Breast epithelium (tissue), 4 donors: ENCODE measurements around the gene UBE2E1. TPM values are rescaled to one million over a fixed set of nuclear protein-coding genes. Genes with fewer than 3 reads are reported as not detected.
A peak's percentile ranks its signal among the peaks of the same experiment; 100 is the strongest.

ENCODE experiments used
- DNase-seq, 2 donors: peaks; one replicate each; pipeline ENCODE4 v3.0.0-alpha.2; 2019; ENCODE audit warnings: low spot score in 2 of 2
- H3K27ac ChIP-seq, 2 donors: fragments of 200-600 bp; sonication (generic) in 1 of 2; one replicate each; pipeline ENCODE4 v1.5.1; 2016 to 2019; ENCODE audit warnings: mild to moderate bottlenecking in 1 of 2
- H3K27me3 ChIP-seq, 2 donors: fragments of 200-600 bp; sonication (generic) in 1 of 2; one replicate each; pipeline versions ENCODE4 v1.5.1 to v1.6.0; 2017 to 2019; ENCODE audit warnings: control low read depth in 1 of 2, mild to moderate bottlenecking in 1 of 2
- H3K36me3 ChIP-seq: fragments of 200-600 bp; one replicate; pipeline ENCODE4 v1.5.1; 2019
- H3K4me1 ChIP-seq, 2 donors: fragments of 200-600 bp; sonication (generic); one replicate each; pipeline ENCODE4 v1.5.1; 2016 to 2019; ENCODE audit warnings: control low read depth in 1 of 2
- H3K4me3 ChIP-seq, 3 donors: fragments of 200-600 bp; sonication (generic); 1 replicate in 2 of 3; 2 replicates in 1 of 3; pipeline ENCODE4 v1.5.1; 2016 to 2019; ENCODE audit warnings: mild to moderate bottlenecking in 3 of 3, moderate library complexity in 2 of 3
- H3K9me3 ChIP-seq, 2 donors: fragments of 200-600 bp; sonication (generic) in 1 of 2; one replicate each; pipeline ENCODE4 v1.5.1; 2016 to 2019; ENCODE audit warnings: control low read depth in 1 of 2
- CTCF ChIP-seq, 3 donors: fragments of 450-650 bp; IDR thresholded peaks; one replicate each; pipeline ENCODE4 v1.5.1; 2016 to 2017; ENCODE audit warnings: antibody characterized with exemption in 3 of 3, mild to moderate bottlenecking in 3 of 3, moderate library complexity in 3 of 3
- POLR2A ChIP-seq: fragments of 450-650 bp; IDR thresholded peaks from one replicate; pipeline ENCODE4 v1.6.1; 2016; ENCODE audit warnings: antibody characterized with exemption, mild to moderate bottlenecking, moderate library complexity
- POLR2AphosphoS5 ChIP-seq, 3 donors: sonication (generic); formaldehyde crosslinking; IDR thresholded peaks; one replicate each; pipeline ENCODE4 v1.6.1; 2017; ENCODE audit warnings: antibody characterized with exemption in 3 of 3
- intact Hi-C: fragments of 100-400 bp; cut with DNase I; formaldehyde crosslinking; loops from one replicate; pipeline ENCODE4 v1.15.1; 2023; ENCODE audit warnings: low total_unique reads
- total RNA-seq, 3 donors: library from RNA; depleted of rRNA; stranded (reverse); fragments of >200 nt; gene quantifications; one replicate each; pipeline ENCODE4 v1.1.0, GENCODE V29; 2016

Gene UBE2E1
- total RNA-seq, 3 donors from 2014 or later, result 86.4 to 127 (median 111) TPM

DNA sequence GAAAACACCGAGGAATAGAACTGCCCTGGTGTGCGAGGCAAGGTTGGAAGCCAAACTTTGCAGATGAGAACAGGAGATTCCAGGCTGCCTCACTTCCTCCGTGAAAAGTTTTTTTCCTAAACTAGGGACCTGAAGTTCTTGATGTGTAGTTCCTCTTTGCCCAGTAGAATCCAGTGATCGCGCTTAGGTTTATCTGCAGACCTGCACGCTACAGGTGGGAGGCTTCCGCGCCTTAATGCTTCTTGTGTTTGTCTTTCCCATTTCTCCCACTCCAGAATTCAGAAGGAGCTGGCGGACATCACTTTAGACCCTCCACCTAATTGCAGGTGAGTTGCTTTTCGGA lies 5.4 kb downstream of the UBE2E1 start:
- Histone ChIP-seq H3K9me3 (no peaks in the 10 kb centered on the region), H3K4me1 (no peaks in the 10 kb centered on the region), H3K36me3 (no peaks in the 10 kb centered on the region), H3K27ac (peak overlapping the region; percentile 95 to 96), H3K4me3 (peak overlapping the region; percentile 60 to 91 (median 71)), H3K27me3 (no peaks in the 10 kb centered on the region)
- intact Hi-C loops, result no loop called here
- no peak for DNase-seq
- no peak for TF ChIP-seq POLR2AphosphoS5 (IDR thresholded peaks at IDR 0.05)
- TF ChIP-seq POLR2A, result no peak
- no peak for TF ChIP-seq CTCF (IDR thresholded peaks at IDR 0.05)

- H3K27ac ChIP-seq, result no peak overlapping the region
- intact Hi-C loops, result no loop called here
- H3K4me3 ChIP-seq, result no peak overlapping the region
- no peaks in the 10 kb centered on the region for H3K9me3 ChIP-seq
- TF ChIP-seq POLR2A, result no peak
- no peak for TF ChIP-seq POLR2AphosphoS5 (IDR thresholded peaks at IDR 0.05)
- no peak for TF ChIP-seq CTCF (IDR thresholded peaks at IDR 0.05)
- H3K27me3 ChIP-seq, result no peaks in the 10 kb centered on the region
- H3K36me3 ChIP-seq, result no peaks in the 10 kb centered on the region
- no peak for DNase-seq
- no peaks in the 10 kb centered on the region for H3K4me1 ChIP-seq
These were observed 6.2 kb downstream of the UBE2E1 start for GRCh38 chr3:23811919-23812318.

DNA sequence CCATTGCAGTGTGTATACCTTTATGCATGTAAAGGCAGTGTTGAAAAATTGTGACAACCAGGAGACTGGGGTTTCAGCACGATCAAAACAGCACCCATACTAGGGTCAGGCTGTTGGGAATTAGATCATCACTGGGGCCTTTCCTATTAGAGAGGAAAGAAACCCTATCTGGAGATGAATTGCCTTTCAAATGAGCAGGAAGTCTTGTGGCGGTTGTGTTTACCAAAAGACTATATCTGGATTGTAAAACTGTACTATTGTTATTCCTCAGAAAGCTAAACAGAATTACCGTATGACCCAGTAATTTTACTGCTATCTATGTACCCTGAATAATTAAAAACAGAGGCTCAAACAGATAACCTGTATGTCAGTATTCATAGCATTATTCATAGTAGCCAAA lies 10.1 kb downstream of the UBE2E1 start:
- no peak for DNase-seq
- no peaks in the 10 kb centered on the region for H3K4me1 ChIP-seq
- H3K27me3 ChIP-seq, result no peaks in the 10 kb centered on the region
- intact Hi-C loops, result no loop called here
- no peaks in the 10 kb centered on the region for H3K36me3 ChIP-seq
- H3K27ac ChIP-seq, result no peak overlapping the region
- TF ChIP-seq POLR2A (no peak), POLR2AphosphoS5 (IDR thresholded peaks at IDR 0.05) (no peak), CTCF (IDR thresholded peaks at IDR 0.05) (no peak)
- no peak overlapping the region for H3K4me3 ChIP-seq
- H3K9me3 ChIP-seq, result no peaks in the 10 kb centered on the region

DNA sequence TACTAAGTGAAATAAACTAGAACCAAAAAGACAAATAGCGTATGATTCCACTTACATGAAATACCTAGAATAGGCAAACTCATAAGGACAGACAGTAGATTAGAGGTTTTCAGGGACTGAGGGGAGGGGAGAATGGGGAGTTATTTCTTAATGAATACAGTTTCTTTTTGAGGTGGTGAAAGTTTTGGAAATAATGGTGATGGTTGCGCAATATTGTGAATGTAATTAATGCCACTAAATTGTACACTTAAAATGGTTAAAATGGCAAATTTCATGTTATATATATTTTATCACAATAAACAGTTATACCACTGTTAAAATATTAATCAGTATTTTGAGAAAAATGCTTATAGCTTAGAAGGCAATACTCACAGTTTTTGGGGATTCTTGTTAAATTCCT lies 11.0 kb downstream of the UBE2E1 start:
- Histone ChIP-seq H3K27ac (no peak overlapping the region), H3K4me1 (no peaks in the 10 kb centered on the region), H3K36me3 (no peaks in the 10 kb centered on the region), H3K27me3 (no peaks in the 10 kb centered on the region), H3K4me3 (no peak overlapping the region), H3K9me3 (no peaks in the 10 kb centered on the region)
- TF ChIP-seq CTCF (IDR thresholded peaks at IDR 0.05) (no peak), POLR2AphosphoS5 (IDR thresholded peaks at IDR 0.05) (no peak), POLR2A (no peak)
- intact Hi-C loops, result no loop called here
- no peak for DNase-seq

DNA sequence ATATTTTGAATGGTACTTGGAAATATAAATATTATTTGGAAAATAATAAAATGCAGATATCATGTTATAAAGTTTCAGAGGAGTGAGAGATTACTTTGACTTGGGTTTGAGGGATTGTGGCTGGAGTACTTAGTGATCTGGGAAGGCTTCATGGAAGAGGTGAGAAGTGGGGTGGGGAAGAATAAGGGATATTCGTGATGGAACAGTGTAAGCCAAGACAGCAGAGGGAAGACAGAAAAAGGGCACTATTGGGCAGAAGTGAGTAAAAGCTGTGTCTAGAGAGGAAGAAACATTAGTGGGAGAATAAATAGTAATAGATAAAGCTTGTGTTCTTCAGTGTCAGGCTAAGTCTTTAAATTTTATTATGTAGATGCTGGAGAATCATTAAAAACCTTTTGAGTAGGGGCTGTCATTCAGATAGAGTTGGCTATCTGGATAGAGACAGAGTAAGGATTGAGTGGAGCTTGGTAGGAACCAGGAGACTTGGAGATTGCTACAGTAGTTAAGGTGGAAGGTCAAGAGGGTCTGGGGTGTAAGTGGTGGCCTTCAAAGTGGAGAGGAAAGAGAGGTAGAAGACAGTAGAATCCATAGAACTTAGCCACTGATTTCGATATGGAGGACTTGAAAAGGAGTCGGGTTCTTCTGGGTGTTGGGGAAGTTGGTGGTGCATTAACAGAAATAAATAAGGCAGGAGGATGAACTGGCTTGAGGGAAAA lies 11.9 kb downstream of the UBE2E1 start:
- H3K9me3 ChIP-seq, result no peaks in the 10 kb centered on the region
- no peak overlapping the region for H3K4me3 ChIP-seq
- no peaks in the 10 kb centered on the region for H3K27me3 ChIP-seq
- intact Hi-C loops, result no loop called here
- H3K4me1 ChIP-seq, result no peaks in the 10 kb centered on the region
- DNase-seq, result no peak
- TF ChIP-seq POLR2AphosphoS5 (IDR thresholded peaks at IDR 0.05), result no peak
- TF ChIP-seq POLR2A, result no peak
- no peak for TF ChIP-seq CTCF (IDR thresholded peaks at IDR 0.05)
- H3K36me3 ChIP-seq, result no peaks in the 10 kb centered on the region
- H3K27ac ChIP-seq, result no peak overlapping the region
